ENCODE results near the gene LNX2. TPM values are rescaled to one million over a fixed set of nuclear protein-coding genes. Genes with fewer than 3 reads are reported as not detected.
A peak's percentile ranks its signal among the peaks of the same experiment; 100 is the strongest.

The LNX2 gene
- total and polyA plus RNA-seq, 5 donors = 4.5 to 15.3 (median 10.4) TPM

GRCh38 chr13:27625839-27626238 lies 5.5 kb upstream of the LNX2 start:
- WGBS = 91% methylated on average over 2 of the region's 2 CpGs
- DNase-seq = no peak
- intact Hi-C loops (cut with DNase I) = no loop called here
- H3K27ac ChIP-seq (ENCODE audit: low read length) = no peak overlapping the region
- H3K9me3 ChIP-seq (ENCODE audit: control insufficient read depth, low read length) = no peaks in the 10 kb centered on the region
- peaks cover 5% of the 10 kb centered on the region for H3K4me1 ChIP-seq (ENCODE audit: control insufficient read depth, insufficient read depth, low read length)
- no peaks in the 10 kb centered on the region for H3K27me3 ChIP-seq (ENCODE audit: control insufficient read depth, insufficient read depth)
- H3K4me3 ChIP-seq (ENCODE audit: low read length) = no peak overlapping the region
- ATAC-seq = no peak

- Histone ChIP-seq H3K4me1 (ENCODE audit: control insufficient read depth, insufficient read depth, low read length) (peaks cover 5% of the 10 kb centered on the region), H3K27ac (ENCODE audit: low read length) (no peak overlapping the region), H3K27me3 (ENCODE audit: control insufficient read depth, insufficient read depth) (no peaks in the 10 kb centered on the region), H3K4me3 (ENCODE audit: low read length) (no peak overlapping the region), H3K9me3 (ENCODE audit: control insufficient read depth, low read length) (no peaks in the 10 kb centered on the region)
- intact Hi-C loops (cut with DNase I) = no loop called here
- 97% methylated on average over 3 of the region's 3 CpGs for WGBS
- no peak for ATAC-seq
- no peak for DNase-seq
Measured at GRCh38 chr13:27624071-27624470, 3.7 kb upstream of the LNX2 start.

GRCh38 chr13:27622881-27623280 lies 2.6 kb upstream of the LNX2 start:
- H3K27me3 ChIP-seq (ENCODE audit: control insufficient read depth, insufficient read depth) = no peaks in the 10 kb centered on the region
- no peaks in the 10 kb centered on the region for H3K9me3 ChIP-seq (ENCODE audit: control insufficient read depth, low read length)
- no peak for ATAC-seq
- intact Hi-C loops (cut with DNase I) = no loop called here
- WGBS = 76% methylated on average over 7 of the region's 7 CpGs
- DNase-seq = no peak
- H3K27ac ChIP-seq (ENCODE audit: low read length) = no peak overlapping the region
- H3K4me3 ChIP-seq (ENCODE audit: low read length) = peak overlapping the region; percentile 53
- peaks cover 9% of the 10 kb centered on the region for H3K4me1 ChIP-seq (ENCODE audit: control insufficient read depth, insufficient read depth, low read length)

GRCh38 chr13:27622102-27622820 lies 1.9 kb upstream of the LNX2 start:
- no peaks in the 10 kb centered on the region for H3K9me3 ChIP-seq (ENCODE audit: control insufficient read depth, low read length)
- 11% methylated on average over 13 of the region's 13 CpGs for WGBS
- H3K4me1 ChIP-seq (ENCODE audit: control insufficient read depth, insufficient read depth, low read length) = peaks cover 9% of the 10 kb centered on the region
- ATAC-seq (no peak), DNase-seq (no peak)
- peak overlapping the region; percentile 53 for H3K4me3 ChIP-seq (ENCODE audit: low read length)
- no peaks in the 10 kb centered on the region for H3K27me3 ChIP-seq (ENCODE audit: control insufficient read depth, insufficient read depth)
- peak overlapping the region; percentile 40 for H3K27ac ChIP-seq (ENCODE audit: low read length)
- intact Hi-C loops (cut with DNase I) = no loop called here

GRCh38 chr13:27621366-27622101 lies 1.2 kb upstream of the LNX2 start, which contains the start of gene POLR1D:
Gene POLR1D, plus strand, starts transcription at chr13:27621892. Its CDS starts 92 bp downstream, at chr13:27621984.
- intact Hi-C loops (cut with DNase I) = no loop called here
- peak within 1 kb of the TSS; percentile 53 for H3K4me3 ChIP-seq (ENCODE audit: low read length)
- peaks cover 9% of the 10 kb centered on the region for H3K4me1 ChIP-seq (ENCODE audit: control insufficient read depth, insufficient read depth, low read length)
- H3K27me3 ChIP-seq (ENCODE audit: control insufficient read depth, insufficient read depth) = no peaks in the 10 kb centered on the region
- ATAC-seq = peak; percentile 87 to 89
- peak; percentile 79 to 90 (median 89) for DNase-seq
- peak within 1 kb of the TSS; percentile 99 for H3K27ac ChIP-seq (ENCODE audit: low read length)
- WGBS = under 1% methylated on average over 71 of the region's 71 CpGs
- H3K9me3 ChIP-seq (ENCODE audit: control insufficient read depth, low read length) = no peaks in the 10 kb centered on the region

- no peak for ATAC-seq
- Histone ChIP-seq H3K27ac (ENCODE audit: low read length) (peak overlapping the region; percentile 99), H3K9me3 (ENCODE audit: control insufficient read depth, low read length) (no peaks in the 10 kb centered on the region), H3K4me3 (ENCODE audit: low read length) (peak overlapping the region; percentile 53), H3K4me1 (ENCODE audit: control insufficient read depth, insufficient read depth, low read length) (peaks cover 9% of the 10 kb centered on the region), H3K27me3 (ENCODE audit: control insufficient read depth, insufficient read depth) (no peaks in the 10 kb centered on the region)
- WGBS = under 1% methylated on average over 8 of the region's 8 CpGs
- DNase-seq = no peak
- intact Hi-C loops (cut with DNase I) = no loop called here
Measured at GRCh38 chr13:27621116-27621365, 712 bp upstream of the LNX2 start.

- under 1% methylated on average over 47 of the region's 47 CpGs for WGBS
- intact Hi-C loops (cut with DNase I) = no loop called here
- H3K27me3 ChIP-seq (ENCODE audit: control insufficient read depth, insufficient read depth) = no peaks in the 10 kb centered on the region
- peak overlapping the region; percentile 81 for H3K4me3 ChIP-seq (ENCODE audit: low read length)
- peak overlapping the region; percentile 92 for H3K27ac ChIP-seq (ENCODE audit: low read length)
- peaks cover 9% of the 10 kb centered on the region for H3K4me1 ChIP-seq (ENCODE audit: control insufficient read depth, insufficient read depth, low read length)
- peak; percentile 9 to 44 for ATAC-seq
- DNase-seq = peak; percentile 33 to 82 (median 76)
- no peaks in the 10 kb centered on the region for H3K9me3 ChIP-seq (ENCODE audit: control insufficient read depth, low read length)
Measured at GRCh38 chr13:27619728-27620376, 477 bp downstream of the LNX2 start.

- Histone ChIP-seq H3K9me3 (ENCODE audit: control insufficient read depth, low read length) (no peaks in the 10 kb centered on the region), H3K27me3 (ENCODE audit: control insufficient read depth, insufficient read depth) (no peaks in the 10 kb centered on the region), H3K4me3 (ENCODE audit: low read length) (peak overlapping the region; percentile 81), H3K4me1 (ENCODE audit: control insufficient read depth, insufficient read depth, low read length) (peaks cover 9% of the 10 kb centered on the region), H3K27ac (ENCODE audit: low read length) (no peak overlapping the region)
- intact Hi-C loops (cut with DNase I) = no loop called here
- ATAC-seq (no peak), DNase-seq (peak in 1 of 3 donors; percentile 15)
- 10% methylated on average over 10 of the region's 10 CpGs for WGBS
Measured at GRCh38 chr13:27619093-27619727, 1.1 kb downstream of the LNX2 start.

GRCh38 chr13:27617881-27618321 lies 2.4 kb downstream of the LNX2 start:
- peaks cover 8% of the 10 kb centered on the region for H3K4me1 ChIP-seq (ENCODE audit: control insufficient read depth, insufficient read depth, low read length)
- intact Hi-C loops (cut with DNase I) = no loop called here
- H3K4me3 ChIP-seq (ENCODE audit: low read length) = no peak overlapping the region
- DNase-seq (no peak), ATAC-seq (no peak)
- no peak overlapping the region for H3K27ac ChIP-seq (ENCODE audit: low read length)
- no peaks in the 10 kb centered on the region for H3K9me3 ChIP-seq (ENCODE audit: control insufficient read depth, low read length)
- 75% methylated on average over 3 of the region's 3 CpGs for WGBS
- no peaks in the 10 kb centered on the region for H3K27me3 ChIP-seq (ENCODE audit: control insufficient read depth, insufficient read depth)

- 96% methylated on average over 7 of the region's 7 CpGs for WGBS
- DNase-seq (no peak), ATAC-seq (no peak)
- H3K9me3 ChIP-seq (ENCODE audit: control insufficient read depth, low read length) = no peaks in the 10 kb centered on the region
- H3K4me1 ChIP-seq (ENCODE audit: control insufficient read depth, insufficient read depth, low read length) = peaks cover 3% of the 10 kb centered on the region
- no peak overlapping the region for H3K27ac ChIP-seq (ENCODE audit: low read length)
- no peak overlapping the region for H3K4me3 ChIP-seq (ENCODE audit: low read length)
- H3K27me3 ChIP-seq (ENCODE audit: control insufficient read depth, insufficient read depth) = no peaks in the 10 kb centered on the region
- intact Hi-C loops (cut with DNase I) = no loop called here
Measured at GRCh38 chr13:27613628-27614027, 6.7 kb downstream of the LNX2 start.

GRCh38 chr13:27607125-27607524 lies 13.2 kb downstream of the LNX2 start:
- Histone ChIP-seq H3K4me3 (ENCODE audit: low read length) (no peak overlapping the region), H3K27me3 (ENCODE audit: control insufficient read depth, insufficient read depth) (no peaks in the 10 kb centered on the region), H3K27ac (ENCODE audit: low read length) (no peak overlapping the region), H3K9me3 (ENCODE audit: control insufficient read depth, low read length) (no peaks in the 10 kb centered on the region), H3K4me1 (ENCODE audit: control insufficient read depth, insufficient read depth, low read length) (peaks cover 1% of the 10 kb centered on the region)
- DNase-seq (no peak), ATAC-seq (peak; percentile 46 to 57)
- WGBS = 44% methylated on average over 4 of the region's 4 CpGs
- intact Hi-C loops (cut with DNase I) = no loop called here
